Keratinocyte (primary cell): ENCODE results near the gene OR4K14. TPM values are rescaled to one million over a fixed set of nuclear protein-coding genes. Genes with fewer than 3 reads are reported as not detected.

Experiments
- DNase-seq: peaks from one replicate; pipeline ENCODE4 v3.0.0-alpha.2; 2011; ENCODE audit warnings: low read depth, missing footprints, low spot score
- FAIRE-seq: peaks from 2 replicates; lab custom pipeline; 2011; peaks lifted over from hg19 to GRCh38; lab: Jason Lieb, UNC
- H2AFZ ChIP-seq: 2 replicates; pipeline ENCODE4 v1.6.0; 2012; ENCODE audit warnings: low read length, control low read depth, inconsistent platforms; ENCODE audit not compliant: control insufficient read depth
- H3K27ac ChIP-seq: 2 replicates; pipeline ENCODE4 v1.5.1; 2011; ENCODE audit warnings: low read length; ENCODE audit not compliant: control insufficient read depth, insufficient read depth
- H3K27me3 ChIP-seq: 3 replicates; pipeline ENCODE4 v1.6.0; 2011; ENCODE audit warnings: low read length; ENCODE audit not compliant: control insufficient read depth, insufficient read depth; ENCODE audit errors: extremely low read depth
- H3K36me3 ChIP-seq, 2 experiments: 2 replicates in 1 of 2; 3 replicates in 1 of 2; pipeline ENCODE4 v1.5.1; 2011; ENCODE audit warnings: low read length in 2 of 2, mild to moderate bottlenecking in 1 of 2; ENCODE audit not compliant: control insufficient read depth in 2 of 2, insufficient read depth in 2 of 2; ENCODE audit errors: extremely low read depth in 1 of 2
- H3K4me1 ChIP-seq: 3 replicates; pipeline ENCODE4 v1.5.1; 2011; ENCODE audit warnings: low read length; ENCODE audit not compliant: control insufficient read depth, insufficient read depth; ENCODE audit errors: extremely low read depth
- H3K4me2 ChIP-seq: 3 replicates; pipeline ENCODE4 v1.6.0; 2011; ENCODE audit warnings: low read depth, low read length; ENCODE audit not compliant: control insufficient read depth, insufficient read depth; ENCODE audit errors: extremely low read depth
- H3K4me3 ChIP-seq, 3 experiments: fragments of 200-600 bp in 1 of 3; sonication (generic) in 1 of 3; 2 replicates in 2 of 3; 3 replicates in 1 of 3; pipeline ENCODE4 v1.5.1; 2011 to 2016; ENCODE audit warnings: low read length in 3 of 3, mild to moderate bottlenecking in 3 of 3, control low read depth in 2 of 3, inconsistent platforms in 1 of 3, low read depth in 1 of 3, mixed read lengths in 1 of 3, mixed run types in 1 of 3, moderate library complexity in 1 of 3; ENCODE audit not compliant: control insufficient read depth in 2 of 3, insufficient read depth in 2 of 3; ENCODE audit errors: extremely low read depth in 1 of 3
- H3K79me2 ChIP-seq: 2 replicates; pipeline ENCODE4 v1.6.0; 2012; ENCODE audit warnings: low read length; ENCODE audit not compliant: control insufficient read depth, insufficient read depth
- H3K9ac ChIP-seq: 3 replicates; pipeline ENCODE4 v1.6.0; 2011; ENCODE audit warnings: low read length; ENCODE audit not compliant: control insufficient read depth, insufficient read depth; ENCODE audit errors: extremely low read depth
- H3K9me1 ChIP-seq: 3 replicates; pipeline ENCODE4 v1.6.0; 2011; ENCODE audit warnings: low read length; ENCODE audit not compliant: control insufficient read depth, insufficient read depth; ENCODE audit errors: extremely low read depth
- H3K9me3 ChIP-seq: 2 replicates; pipeline ENCODE4 v1.5.1; 2012; ENCODE audit warnings: low read depth, low read length; ENCODE audit not compliant: control insufficient read depth
- H4K20me1 ChIP-seq: 3 replicates; pipeline ENCODE4 v1.6.0; 2011; ENCODE audit warnings: low read length; ENCODE audit not compliant: control insufficient read depth, insufficient read depth; ENCODE audit errors: extremely low read depth
- CTCF ChIP-seq, 3 experiments: IDR thresholded peaks in 1 of 3; conservative IDR thresholded peaks in 1 of 3; optimal IDR thresholded peaks in 1 of 3; 2 replicates in 2 of 3; 3 replicates in 1 of 3; pipeline versions ENCODE3 to v1.5.1; 2011; ENCODE audit warnings: low read length in 3 of 3, mild to moderate bottlenecking in 3 of 3, moderate library complexity in 2 of 3, control low read depth in 1 of 3, inconsistent platforms in 1 of 3; ENCODE audit not compliant: insufficient read depth in 2 of 3; ENCODE audit errors: extremely low read depth in 1 of 3
- EZH2 ChIP-seq: IDR thresholded peaks from one replicate; pipeline ENCODE4 v1.6.1; 2012; ENCODE audit warnings: inconsistent platforms, mild to moderate bottlenecking, low read length, moderate library complexity
- dilution Hi-C: fragments of 300-500 bp; cut with MboI; formaldehyde crosslinking; loops from one replicate; pipeline ENCODE4 v1.7.0; 2020; ENCODE audit warnings: low sequenced_read_pairs; ENCODE audit not compliant: extremely low pct_ligation_motif_present
- polyA plus RNA-seq, 5 experiments: library from polyadenylated mRNA; depleted of rRNA in 3 of 5; stranded (reverse) in 3 of 5; stranded (forward) in 1 of 5; unstranded in 1 of 5; fragments of >200 nt; gene quantifications; 1 replicate in 1 of 5; 2 replicates in 3 of 5; 3 replicates in 1 of 5; pipeline versions ENCODE4 v1.2.1 to v1.2.3, GENCODE V29; 2011 to 2012; ENCODE audit warnings: missing spikeins in 2 of 5, low read depth in 1 of 5, low replicate concordance in 1 of 5

OR4K14 gene
- polyA plus RNA-seq, 1 donor (not counting 4 experiments of a cell fraction or from before 2014, with no cell fraction given) = not detected

- no peak for DNase-seq
- Histone ChIP-seq H3K27ac (no peak overlapping the region), H3K9me3 (no peaks in the 10 kb centered on the region), H3K27me3 (no peaks in the 10 kb centered on the region), H3K4me2 (no peak overlapping the region), H3K9ac (no peak overlapping the region), H3K4me3 (no peak overlapping the region), H4K20me1 (no peaks in the 10 kb centered on the region), H2AFZ (no peak overlapping the region), H3K4me1 (no peaks in the 10 kb centered on the region), H3K36me3 (no peaks in the 10 kb centered on the region), H3K79me2 (no peaks in the 10 kb centered on the region), H3K9me1 (no peaks in the 10 kb centered on the region)
- TF ChIP-seq CTCF (optimal IDR thresholded peaks at IDR 0.05 in 1 of 3, IDR thresholded peaks at IDR 0.05 in 1 of 3, conservative IDR thresholded peaks at IDR 0.05 in 1 of 3; ENCODE audit: extremely low read depth in 1 of 3, insufficient read depth in 2 of 3, low read length in 3 of 3) (no peak), EZH2 (no peak)
- FAIRE-seq = no peak
- dilution Hi-C loops = no loop called here
Observed at GRCh38 chr14:20008156-20008555, 11.0 kb downstream of the OR4K14 start.

GRCh38 chr14:20002319-20002718 is 16.8 kb downstream of the OR4K14 start:
- DNase-seq (no peak), FAIRE-seq (no peak)
- H3K9me3 ChIP-seq = no peaks in the 10 kb centered on the region
- H3K9ac ChIP-seq = no peak overlapping the region
- dilution Hi-C loops = no loop called here
- H3K4me1 ChIP-seq = no peaks in the 10 kb centered on the region
- no peaks in the 10 kb centered on the region for H4K20me1 ChIP-seq
- no peak overlapping the region for H2AFZ ChIP-seq
- no peaks in the 10 kb centered on the region for H3K9me1 ChIP-seq
- no peaks in the 10 kb centered on the region for H3K36me3 ChIP-seq
- H3K27me3 ChIP-seq = no peaks in the 10 kb centered on the region
- no peak overlapping the region for H3K4me3 ChIP-seq
- H3K79me2 ChIP-seq = no peaks in the 10 kb centered on the region
- no peak overlapping the region for H3K4me2 ChIP-seq
- no peak for TF ChIP-seq CTCF (optimal IDR thresholded peaks at IDR 0.05 in 1 of 3, IDR thresholded peaks at IDR 0.05 in 1 of 3, conservative IDR thresholded peaks at IDR 0.05 in 1 of 3; ENCODE audit: extremely low read depth in 1 of 3, insufficient read depth in 2 of 3, low read length in 3 of 3)
- TF ChIP-seq EZH2 = no peak
- H3K27ac ChIP-seq = no peak overlapping the region
